GM21360 (cell line): ENCODE results near the gene MLXIP.
"Not testable (repeated sequence)": the region's sequence is repeated elsewhere in the genome, so short reads cannot be mapped to it uniquely, and the experiment has no call there.

Experiments
- ATAC-seq: cut with Tn5 transposase; IDR thresholded peaks from one replicate; pipeline ENCODE4 v1.9.1; 2021; ENCODE audit warnings: mild to moderate bottlenecking, moderate library complexity; ENCODE audit not compliant: unreplicated experiment

Gene MLXIP

DNA sequence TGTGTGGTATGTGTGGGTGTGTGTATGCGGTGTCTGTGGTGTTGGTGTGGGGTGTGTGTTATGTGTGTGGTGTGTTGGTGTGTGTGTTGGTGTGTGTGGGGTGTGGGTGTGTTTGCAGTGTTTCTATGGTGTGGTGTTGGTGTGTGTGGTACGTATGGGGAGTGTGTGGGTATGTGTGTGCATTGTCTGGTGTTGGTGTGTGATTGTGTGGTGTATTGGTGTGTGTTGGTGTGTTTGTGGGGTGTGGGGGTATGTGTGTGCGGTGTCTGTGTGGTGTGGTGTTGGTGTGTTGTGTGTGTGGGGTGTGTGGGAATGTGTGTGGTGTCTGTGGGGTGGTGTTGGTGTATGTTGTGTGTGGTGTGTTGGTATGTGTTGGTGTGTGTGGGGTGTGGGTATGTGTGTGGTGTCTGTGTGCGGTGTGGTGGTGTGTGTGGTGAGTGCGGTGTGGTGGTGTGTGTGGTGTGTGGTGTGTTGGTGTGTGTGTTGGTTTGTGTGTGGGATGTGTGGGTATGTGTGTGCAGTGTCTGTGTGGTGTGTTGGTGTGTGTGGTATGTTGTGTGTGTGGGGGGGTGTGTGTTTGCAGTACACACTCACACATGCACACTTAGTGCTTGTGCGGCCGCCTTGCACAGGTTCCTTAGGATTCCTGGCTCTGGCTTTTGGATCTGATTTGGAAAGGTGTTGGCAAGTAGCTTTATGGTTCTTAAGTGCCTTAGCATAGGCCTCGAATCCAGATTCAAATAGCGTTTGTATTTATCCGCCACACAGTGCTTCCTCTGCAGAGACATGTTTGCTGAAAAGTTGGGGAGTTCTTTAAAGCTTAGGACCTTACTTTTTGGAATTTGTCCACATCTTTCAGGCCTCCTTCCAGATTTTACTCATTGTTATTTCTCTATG is 16.4 kb downstream of the MLXIP start:
- ATAC-seq, result no peak

DNA sequence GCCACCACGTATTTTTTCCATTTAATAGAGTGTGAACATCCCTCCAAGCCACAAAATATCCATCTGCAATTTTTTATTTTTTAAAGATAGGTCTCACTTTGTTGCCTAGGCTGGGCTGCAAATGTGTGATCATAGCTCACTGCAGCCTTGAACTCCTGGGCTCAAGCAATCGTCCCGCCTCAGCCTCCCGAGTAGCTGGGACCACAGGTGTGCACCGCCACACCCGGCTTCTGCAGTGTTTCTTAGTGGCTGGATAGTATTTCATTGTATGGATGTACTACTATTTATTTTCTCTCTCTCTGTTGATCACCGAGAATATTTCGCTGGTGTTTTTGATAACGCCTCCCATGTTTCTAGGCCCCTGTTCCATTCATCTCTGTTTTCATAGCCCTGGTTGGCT is 17.5 kb downstream of the MLXIP start:
- ATAC-seq, result no peak

DNA sequence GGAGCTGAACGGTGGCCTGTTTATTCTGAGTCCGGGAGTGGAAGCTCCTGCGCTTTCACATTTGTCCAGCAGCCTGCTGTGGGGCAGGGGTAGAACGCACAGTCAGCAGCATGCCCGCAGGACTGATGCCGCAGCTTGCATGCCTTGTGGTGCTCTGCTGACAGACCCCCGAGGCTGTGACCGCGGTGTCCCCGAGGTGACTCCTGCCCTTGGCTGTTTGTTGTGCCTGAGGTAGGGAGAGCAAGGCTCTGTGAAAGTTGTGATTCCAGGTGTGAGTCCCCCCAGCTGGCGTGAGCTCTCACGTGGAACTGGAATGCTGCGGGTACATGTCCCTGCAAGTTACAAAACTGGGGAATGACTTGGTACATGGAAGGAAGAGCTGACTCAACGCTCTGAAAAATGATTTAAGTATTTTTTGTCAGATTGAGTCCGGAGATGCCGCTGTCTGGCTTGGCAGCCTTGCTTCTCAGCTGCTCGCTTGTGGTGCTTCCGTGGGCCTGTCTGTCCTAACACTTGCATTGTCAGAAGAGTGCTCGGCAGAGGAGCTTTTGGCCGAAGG is 18.1 kb downstream of the MLXIP start:
- ATAC-seq, result no peak

DNA sequence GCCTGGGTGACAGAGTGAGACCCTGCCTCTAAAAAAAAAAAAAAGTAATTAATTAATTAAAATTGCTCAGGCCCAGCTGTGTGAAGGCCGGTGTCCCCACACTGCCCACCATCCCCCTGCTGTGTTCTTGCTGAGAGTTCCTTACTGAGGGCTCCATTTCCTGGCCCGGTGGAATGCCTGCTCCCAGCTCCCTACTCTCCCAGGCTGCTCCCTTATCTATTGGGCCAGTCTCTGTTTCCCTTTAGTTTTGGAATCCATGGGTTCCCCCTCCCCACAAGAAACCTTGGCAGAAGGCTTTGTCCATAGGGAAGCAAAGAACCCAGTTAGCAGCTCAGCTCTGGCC is 19.0 kb downstream of the MLXIP start:
- ATAC-seq, result no peak

GRCh38 chr12:122097927-122098756 is 19.6 kb downstream of the MLXIP start:
- ATAC-seq, result no peak

GRCh38 chr12:122099280-122099749 is 20.8 kb downstream of the MLXIP start:
- ATAC-seq, result no peak

GRCh38 chr12:122099856-122100255 is 21.3 kb downstream of the MLXIP start:
- no peak for ATAC-seq

DNA sequence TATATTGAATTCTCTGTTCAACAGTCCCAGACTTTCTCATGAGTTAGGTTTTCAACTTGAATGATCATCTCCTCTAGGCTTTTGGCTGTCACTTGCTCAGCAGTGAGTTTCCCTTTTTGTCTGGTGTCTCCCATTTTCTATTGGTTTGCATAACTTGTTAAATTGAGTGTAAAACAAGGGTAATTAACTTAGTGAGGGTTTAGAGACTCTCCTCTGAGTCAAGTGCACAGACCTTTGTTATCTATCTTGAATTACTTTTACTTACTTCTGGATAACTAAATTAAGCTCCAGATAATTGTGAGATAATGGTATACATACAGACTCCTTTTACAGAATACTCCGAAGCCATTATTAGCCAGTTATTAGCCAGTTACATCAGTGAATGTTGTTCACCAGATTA is 22.0 kb downstream of the MLXIP start:
- no peak for ATAC-seq

- ATAC-seq, result no peak
Observed at GRCh38 chr12:122102331-122102730, 23.8 kb downstream of the MLXIP start.

DNA sequence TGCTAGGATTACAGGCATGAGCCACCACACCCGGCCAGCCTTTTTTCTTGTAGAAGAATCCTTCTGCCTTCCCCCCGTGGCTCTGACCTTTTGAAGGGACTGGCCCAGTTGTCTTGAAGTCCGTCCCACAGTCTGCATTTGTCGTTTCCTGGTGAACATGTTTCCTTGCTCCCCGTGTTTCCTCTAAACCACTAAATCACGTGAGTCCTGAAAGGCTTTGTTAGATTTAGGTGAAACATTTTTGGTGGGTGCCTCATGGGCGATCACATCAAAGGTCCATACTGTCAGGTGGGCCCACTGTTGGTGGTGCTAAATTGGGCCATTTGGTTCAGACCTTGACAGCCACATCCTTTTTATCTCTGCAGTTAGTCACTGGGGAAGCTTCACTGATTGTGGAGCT is 26.3 kb downstream of the MLXIP start:
- ATAC-seq, result no peak

- ATAC-seq, result not testable (repeated sequence)
Observed at GRCh38 chr12:122105496-122105895, 26.9 kb downstream of the MLXIP start.

DNA sequence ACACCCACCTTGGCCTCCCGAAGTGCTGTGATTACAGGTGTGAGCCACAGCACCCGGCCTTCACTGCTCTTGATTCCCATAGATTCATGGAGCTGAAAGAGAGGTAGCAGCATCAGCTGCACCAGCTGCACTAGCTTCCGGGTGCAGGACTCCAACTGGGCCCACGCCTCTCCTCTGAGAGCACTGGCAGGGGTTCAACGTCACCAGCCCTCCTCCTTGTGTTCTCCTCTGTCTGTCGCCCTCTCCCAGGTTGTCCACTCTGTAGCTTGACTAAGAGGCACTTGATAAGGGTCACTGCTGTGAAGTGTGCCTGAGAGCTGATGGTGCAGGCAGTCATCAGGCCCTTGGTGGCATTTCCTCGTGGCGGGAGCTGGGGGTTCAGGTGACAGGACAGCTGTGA is 28.3 kb downstream of the MLXIP start:
- no peak for ATAC-seq

DNA sequence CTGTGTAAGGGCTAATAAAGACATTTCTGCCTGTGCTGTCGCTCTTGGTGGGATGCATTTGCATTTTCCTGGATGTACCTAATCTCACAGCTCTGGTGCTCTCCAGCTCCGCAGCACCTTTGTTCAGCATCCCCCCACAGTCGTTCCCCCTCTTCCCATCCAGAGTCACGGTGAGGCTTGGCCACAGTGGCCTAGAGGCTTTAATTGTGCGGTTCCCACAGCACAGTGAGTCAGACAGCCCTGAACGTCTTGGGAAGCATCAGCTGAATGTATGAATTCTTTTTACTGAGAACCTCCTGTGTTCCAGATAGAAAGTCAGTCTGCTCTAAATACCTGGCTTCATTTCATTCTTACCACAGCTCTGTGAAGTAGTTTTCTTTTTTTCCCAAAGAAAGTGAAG is 28.7 kb downstream of the MLXIP start:
- no peak for ATAC-seq

- ATAC-seq, result no peak
Observed at GRCh38 chr12:122111089-122111641, 32.6 kb downstream of the MLXIP start.

DNA sequence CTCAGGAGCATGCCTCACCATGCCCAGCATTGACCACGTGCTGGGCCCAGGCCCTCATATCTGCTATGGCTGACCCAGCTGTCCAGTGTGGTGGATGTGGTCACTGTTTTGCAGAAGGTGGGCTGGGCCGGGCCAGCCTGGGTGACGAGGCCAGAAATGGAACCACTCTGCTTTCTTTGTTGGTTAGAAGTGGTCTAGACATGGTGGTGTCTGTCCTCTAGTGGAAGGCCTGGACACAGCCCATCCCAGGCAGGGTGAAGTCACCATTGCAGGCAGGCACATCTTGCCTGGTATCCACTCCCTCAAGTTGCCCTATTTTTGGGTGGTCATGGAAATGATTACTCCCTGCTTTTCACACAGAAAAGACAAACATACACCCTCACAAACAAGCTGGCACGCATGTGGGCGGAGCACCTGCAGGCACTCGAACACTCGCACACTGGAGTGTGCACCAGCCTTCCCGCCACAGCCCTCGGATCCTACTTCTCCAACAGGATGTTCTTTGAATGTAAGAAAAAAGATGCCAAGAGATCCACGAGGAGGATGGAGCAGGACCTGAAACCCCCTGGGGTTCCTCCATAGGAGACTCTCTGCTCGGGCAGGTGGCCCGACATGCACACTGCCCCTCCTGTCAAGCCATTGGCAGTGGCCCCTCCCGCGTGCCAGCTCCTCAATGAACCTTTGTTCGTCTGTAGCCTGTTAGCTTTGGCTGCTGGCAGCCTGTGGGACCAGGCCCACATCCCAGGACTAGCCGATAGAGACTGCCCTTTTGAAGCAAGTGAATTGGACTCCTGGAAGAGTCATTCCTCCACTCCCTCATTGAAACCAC is 38.4 kb downstream of the MLXIP start:
- no peak for ATAC-seq

DNA sequence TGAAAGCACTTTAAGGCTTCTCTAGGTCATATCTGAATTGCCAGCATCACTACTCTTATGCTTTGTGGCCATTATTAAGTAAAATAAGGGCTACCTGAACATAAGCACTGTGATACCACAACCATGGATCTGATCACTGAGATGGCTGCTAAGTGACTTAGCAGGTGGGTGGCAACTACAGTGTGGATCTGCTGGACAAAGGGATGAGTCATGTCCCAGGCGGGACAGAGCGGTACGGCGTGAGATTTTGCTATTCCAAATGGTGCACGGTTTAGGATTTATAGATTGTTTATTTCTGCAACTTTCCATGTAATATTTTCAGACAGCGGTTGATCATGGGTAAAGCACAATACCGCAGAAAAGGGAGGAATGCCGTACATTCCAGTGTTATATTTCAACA is 39.4 kb downstream of the MLXIP start:
- ATAC-seq, result no peak

DNA sequence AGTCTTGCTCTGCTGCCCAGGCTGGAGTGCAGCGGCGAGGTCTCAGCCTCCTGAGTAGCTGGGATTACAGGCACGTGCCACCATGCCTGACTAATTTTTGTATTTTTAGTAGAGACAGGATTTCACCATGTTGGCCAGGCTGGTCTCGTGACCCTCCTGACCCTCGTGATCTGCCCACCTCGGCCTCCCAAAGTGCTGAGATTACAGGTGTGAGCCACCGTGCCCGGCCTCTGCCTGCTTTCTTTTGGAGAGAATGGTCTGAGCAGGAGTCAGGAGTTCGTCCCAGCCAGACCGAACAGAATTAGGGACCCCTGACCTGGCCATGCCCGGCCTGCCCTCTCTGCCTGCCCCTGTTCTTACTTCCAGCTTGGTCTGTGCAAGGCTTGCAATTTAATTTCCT is 42.8 kb downstream of the MLXIP start:
- ATAC-seq, result not testable (repeated sequence)

DNA sequence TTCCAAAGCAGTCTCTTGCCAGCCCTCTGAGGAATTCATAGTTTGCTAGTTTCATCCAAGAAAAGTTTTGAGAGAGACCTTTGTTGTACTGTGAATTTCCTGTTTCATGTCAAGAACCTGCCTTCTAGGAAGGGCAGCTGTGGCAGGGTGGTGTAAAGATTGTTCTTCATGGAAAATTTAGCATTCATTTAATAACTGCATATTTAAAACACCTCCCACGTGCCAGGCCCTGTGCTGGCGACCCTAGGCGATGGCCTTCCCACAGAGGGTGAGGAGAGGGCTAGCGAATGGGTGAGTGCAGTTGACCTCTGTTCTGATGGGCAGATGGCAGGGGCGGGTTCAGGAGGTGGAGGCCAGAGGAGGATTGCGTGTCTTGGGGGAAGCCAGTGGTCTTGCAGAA is 43.2 kb downstream of the MLXIP start:
- ATAC-seq, result no peak

DNA sequence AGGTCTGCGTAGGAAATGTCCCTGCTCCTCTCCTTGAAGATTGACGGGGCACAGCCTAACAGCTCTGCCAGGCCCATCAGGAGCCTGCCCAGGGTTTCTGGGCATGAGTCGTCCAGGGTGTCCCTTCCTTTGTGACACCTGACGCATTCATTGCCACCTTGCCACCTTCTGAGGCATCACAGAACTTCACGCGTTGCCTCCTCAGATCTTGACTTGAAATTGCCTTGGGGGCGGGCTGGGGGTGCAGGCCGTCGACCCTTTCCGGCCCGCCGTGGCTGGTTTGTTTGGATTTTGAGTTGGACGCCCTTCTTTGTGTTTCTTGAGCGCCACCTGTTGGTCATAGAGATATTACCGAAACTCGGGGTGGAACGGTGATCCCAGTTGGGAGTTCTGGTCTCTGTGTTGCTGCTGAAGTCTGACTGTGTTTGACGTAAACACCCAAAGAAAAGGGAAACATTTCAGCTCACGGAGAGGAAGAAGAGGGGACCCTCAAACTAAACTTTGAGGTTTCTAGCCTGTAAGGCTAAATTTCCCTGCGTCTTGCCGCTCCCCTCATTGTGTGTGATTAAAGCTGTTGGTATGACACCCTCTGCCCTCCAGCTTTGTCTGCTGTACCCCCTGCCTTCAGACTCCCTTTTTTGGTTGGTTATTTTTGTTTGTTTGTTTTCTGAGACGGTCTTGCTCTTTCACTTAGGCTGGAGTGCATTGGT is 44.6 kb downstream of the MLXIP start:
- no peak for ATAC-seq

DNA sequence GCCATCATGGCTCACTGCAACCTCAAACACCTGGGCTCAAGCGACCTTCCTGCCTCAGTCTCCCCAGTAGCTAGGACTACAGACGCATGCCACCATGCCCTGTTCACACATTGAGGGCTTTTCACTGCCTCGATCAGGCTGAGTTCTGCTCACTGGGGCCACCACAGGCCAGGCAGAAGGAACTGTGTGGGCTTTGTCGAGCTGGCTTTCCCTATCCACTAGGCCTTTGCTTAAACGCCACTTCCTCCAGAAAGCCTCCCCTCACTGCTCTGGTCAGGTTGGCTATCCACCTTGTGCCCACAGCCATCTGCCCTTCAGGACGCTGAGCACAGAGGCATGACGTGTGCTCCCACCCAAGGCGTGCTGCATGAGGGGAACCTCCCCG is 45.2 kb downstream of the MLXIP start:
- no peak for ATAC-seq
